DND-41 (cell line): ENCODE measurements around the gene RPL7A.

ENCODE experiments used
- ATAC-seq: fragments of 200-7000 bp; cut with Tn5 transposase; 3 replicates; pipeline ENCODE4 v1.9.1; 2021; ENCODE audit warnings: low read depth; ENCODE audit not compliant: insufficient read depth
- DNase-seq: peaks from one replicate; pipeline ENCODE4 v3.0.0-alpha.2; 2020
- H2AFZ ChIP-seq: 2 replicates; pipeline ENCODE4 v1.6.0; 2012; ENCODE audit warnings: low read depth, low read length
- H3K27ac ChIP-seq: 2 replicates; pipeline ENCODE4 v1.5.1; 2012; ENCODE audit warnings: low read length, inconsistent platforms
- H3K27me3 ChIP-seq: fragments of 200-600 bp; sonication (generic); 2 replicates; pipeline ENCODE4 v1.6.0; 2012; ENCODE audit warnings: low read length, mild to moderate bottlenecking, inconsistent platforms; ENCODE audit not compliant: insufficient read depth, poor library complexity
- H3K36me3 ChIP-seq: 2 replicates; pipeline ENCODE4 v1.5.1; 2012; ENCODE audit warnings: low read length, inconsistent platforms; ENCODE audit not compliant: insufficient read depth
- H3K4me1 ChIP-seq: 2 replicates; pipeline ENCODE4 v1.5.1; 2012; ENCODE audit warnings: mild to moderate bottlenecking, low read length; ENCODE audit not compliant: insufficient read depth
- H3K4me2 ChIP-seq: 2 replicates; pipeline ENCODE4 v1.6.0; 2012; ENCODE audit warnings: mild to moderate bottlenecking, moderate library complexity, low read length, inconsistent platforms; ENCODE audit not compliant: insufficient read depth
- H3K4me3 ChIP-seq, 2 experiments: fragments of 200-600 bp in 1 of 2; shearing (Covaris generic) in 1 of 2; 2 replicates each; pipeline ENCODE4 v1.5.1; 2012 to 2016; ENCODE audit warnings: inconsistent platforms in 2 of 2, low read length in 2 of 2, mild to moderate bottlenecking in 2 of 2, low read depth in 1 of 2, moderate library complexity in 1 of 2
- H3K79me2 ChIP-seq: 2 replicates; pipeline ENCODE4 v1.6.0; 2012; ENCODE audit warnings: low read length, inconsistent platforms; ENCODE audit not compliant: insufficient read depth
- H3K9ac ChIP-seq: 2 replicates; pipeline ENCODE4 v1.6.0; 2012; ENCODE audit warnings: low read depth, mild to moderate bottlenecking, inconsistent platforms, low read length, moderate library complexity
- H3K9me3 ChIP-seq: 2 replicates; pipeline ENCODE4 v1.5.1; 2012; ENCODE audit warnings: low read length, moderate library complexity, mild to moderate bottlenecking, inconsistent platforms; ENCODE audit not compliant: insufficient read depth, severe bottlenecking
- H4K20me1 ChIP-seq: 2 replicates; pipeline ENCODE4 v1.6.0; 2012; ENCODE audit warnings: low read length; ENCODE audit not compliant: insufficient read depth
- CTCF ChIP-seq: IDR thresholded peaks from 2 replicates; pipeline ENCODE4 v1.5.1; 2012; ENCODE audit warnings: borderline replicate concordance, low read length, moderate library complexity, mild to moderate bottlenecking; ENCODE audit not compliant: poor library complexity, severe bottlenecking; ENCODE audit errors: extremely low read depth
- EZH2 ChIP-seq: IDR thresholded peaks from 3 replicates; pipeline ENCODE4 v1.6.1; 2012; ENCODE audit warnings: borderline replicate concordance, low read depth, mild to moderate bottlenecking, moderate library complexity, low read length, inconsistent platforms; ENCODE audit not compliant: severe bottlenecking

The RPL7A gene

GRCh38 chr9:133366435-133366834, 18.4 kb downstream of the RPL7A start:
- no peak overlapping the region for H3K9ac ChIP-seq
- peaks cover 61% of the 10 kb centered on the region for H3K79me2 ChIP-seq
- H4K20me1 ChIP-seq: peaks cover 61% of the 10 kb centered on the region
- H3K27me3 ChIP-seq: no peaks in the 10 kb centered on the region
- no peak for ATAC-seq
- no peak for TF ChIP-seq EZH2
- no peak for TF ChIP-seq CTCF
- peaks cover 2% of the 10 kb centered on the region for H3K4me1 ChIP-seq
- DNase-seq: no peak
- no peak overlapping the region for H3K4me3 ChIP-seq
- H3K36me3 ChIP-seq: peaks cover 89% of the 10 kb centered on the region
- no peak overlapping the region for H3K27ac ChIP-seq
- no peak overlapping the region for H3K4me2 ChIP-seq
- H2AFZ ChIP-seq: no peak overlapping the region
- H3K9me3 ChIP-seq: no peaks in the 10 kb centered on the region

GRCh38 chr9:133367221-133367620, 19.2 kb downstream of the RPL7A start:
- no peak overlapping the region for H3K27ac ChIP-seq
- peaks cover 89% of the 10 kb centered on the region for H3K36me3 ChIP-seq
- no peaks in the 10 kb centered on the region for H3K27me3 ChIP-seq
- no peak overlapping the region for H3K4me3 ChIP-seq
- no peaks in the 10 kb centered on the region for H3K9me3 ChIP-seq
- ATAC-seq (no peak), DNase-seq (no peak)
- H3K4me1 ChIP-seq: peaks cover 4% of the 10 kb centered on the region
- H4K20me1 ChIP-seq: peaks cover 68% of the 10 kb centered on the region
- peaks cover 69% of the 10 kb centered on the region for H3K79me2 ChIP-seq
- H2AFZ ChIP-seq: no peak overlapping the region
- no peak overlapping the region for H3K9ac ChIP-seq
- TF ChIP-seq CTCF: no peak
- TF ChIP-seq EZH2: no peak
- no peak overlapping the region for H3K4me2 ChIP-seq

GRCh38 chr9:133367778-133368177, 19.8 kb downstream of the RPL7A start:
- H3K9ac ChIP-seq: no peak overlapping the region
- H2AFZ ChIP-seq: no peak overlapping the region
- H3K4me2 ChIP-seq: no peak overlapping the region
- no peak overlapping the region for H3K4me3 ChIP-seq
- peaks cover 88% of the 10 kb centered on the region for H3K36me3 ChIP-seq
- no peaks in the 10 kb centered on the region for H3K27me3 ChIP-seq
- H4K20me1 ChIP-seq: peaks cover 74% of the 10 kb centered on the region
- no peaks in the 10 kb centered on the region for H3K9me3 ChIP-seq
- peaks cover 75% of the 10 kb centered on the region for H3K79me2 ChIP-seq
- DNase-seq: no peak
- H3K27ac ChIP-seq: no peak overlapping the region
- TF ChIP-seq EZH2: no peak
- TF ChIP-seq CTCF: no peak
- no peak for ATAC-seq
- peaks cover 8% of the 10 kb centered on the region for H3K4me1 ChIP-seq

GRCh38 chr9:133368249-133368881, 20.3 kb downstream of the RPL7A start:
- no peaks in the 10 kb centered on the region for H3K27me3 ChIP-seq
- no peak overlapping the region for H2AFZ ChIP-seq
- H4K20me1 ChIP-seq: peaks cover 80% of the 10 kb centered on the region
- H3K4me2 ChIP-seq: no peak overlapping the region
- H3K9ac ChIP-seq: no peak overlapping the region
- ATAC-seq: no peak
- TF ChIP-seq CTCF (no peak), EZH2 (no peak)
- H3K27ac ChIP-seq: no peak overlapping the region
- H3K79me2 ChIP-seq: peaks cover 80% of the 10 kb centered on the region
- H3K9me3 ChIP-seq: no peaks in the 10 kb centered on the region
- peaks cover 88% of the 10 kb centered on the region for H3K36me3 ChIP-seq
- H3K4me1 ChIP-seq: peaks cover 14% of the 10 kb centered on the region
- DNase-seq: no peak
- H3K4me3 ChIP-seq: no peak overlapping the region
